GM18951 (cell line): ENCODE results near the gene PIN1.
"Not testable (repeated sequence)": the region's sequence is repeated elsewhere in the genome, so short reads cannot be mapped to it uniquely, and the experiment has no call there.

ENCODE experiments used
- POLR2A ChIP-seq: IDR thresholded peaks from 4 replicates; pipeline ENCODE4 v1.6.1; 2011; ENCODE audit warnings: mild to moderate bottlenecking; ENCODE audit not compliant: insufficient read length, insufficient read depth; ENCODE audit errors: extremely low read depth
- in situ Hi-C: fragments of 300-500 bp; cut with MboI; formaldehyde crosslinking; loops from one replicate; pipeline ENCODE4 v1.12.0; 2022; ENCODE audit warnings: low sequenced_read_pairs, mixed read lengths, inconsistent platforms; ENCODE audit not compliant: unreplicated experiment

The PIN1 gene

DNA sequence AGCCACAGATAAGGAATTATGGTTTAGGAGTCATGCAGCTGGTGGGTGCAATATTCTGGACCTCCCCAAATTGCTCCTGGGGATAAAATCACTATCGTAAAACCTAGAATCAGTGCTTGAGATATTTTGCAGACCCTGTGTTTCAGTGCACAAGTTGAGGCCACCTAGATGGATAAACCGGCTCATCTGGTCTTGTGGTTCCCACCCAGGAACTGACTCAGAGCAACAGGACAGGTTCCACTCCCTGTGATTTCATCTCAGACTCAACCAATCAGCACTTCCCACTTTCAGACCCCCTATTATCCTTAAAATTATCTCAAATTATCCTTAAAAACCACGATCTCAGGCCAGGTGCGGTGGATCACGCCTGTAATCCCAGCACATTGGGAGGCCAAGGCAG lies 37.2 kb upstream of the PIN1 start:
- in situ Hi-C loops, result loop anchor here (5.0 kb wide), 1 partner anchor 171 kb away; no protein-coding TSS in a partner anchor
- TF ChIP-seq POLR2A, result no peak

DNA sequence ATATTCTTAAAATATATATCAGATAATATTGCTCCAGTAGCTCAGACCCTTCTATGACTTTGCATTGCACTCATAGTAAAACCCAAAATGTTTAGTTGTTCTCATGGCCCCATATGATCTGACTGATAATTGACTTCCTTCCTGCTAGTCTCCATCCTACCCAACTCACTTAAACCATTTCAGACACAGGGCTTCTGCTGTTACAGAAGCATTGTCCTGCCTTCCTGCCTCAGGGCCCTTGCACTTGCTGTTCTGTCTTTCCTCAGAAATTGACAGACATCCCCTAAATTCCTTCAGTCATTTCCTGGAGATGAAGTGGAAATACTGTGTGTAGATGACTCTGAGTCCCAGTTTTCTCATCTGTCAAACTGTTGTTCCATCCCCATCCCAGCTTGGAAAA lies 36.0 kb upstream of the PIN1 start:
- in situ Hi-C loops, result loop anchor here (5.0 kb wide), 1 partner anchor 172 kb away; no protein-coding TSS in a partner anchor
- no peak for TF ChIP-seq POLR2A

DNA sequence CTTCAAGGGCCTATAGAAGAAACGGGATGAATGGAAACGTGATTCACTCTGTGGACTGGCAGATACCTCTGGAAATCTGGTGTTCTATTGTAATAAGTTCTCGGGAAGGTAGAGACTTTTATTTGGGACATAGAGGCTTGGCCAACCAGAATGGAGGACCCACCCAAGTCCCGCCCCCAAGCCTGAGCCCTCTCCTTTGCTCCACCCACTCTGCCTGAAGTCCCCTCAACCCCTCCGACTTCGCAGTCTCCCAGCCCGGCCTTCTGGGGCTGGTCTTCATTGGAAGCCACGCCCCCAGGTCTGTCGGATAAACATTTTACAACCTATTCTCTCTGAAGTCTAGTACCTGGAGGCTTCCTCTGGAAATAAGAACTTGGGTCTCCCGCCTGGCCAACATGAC lies 33.1 kb upstream of the PIN1 start:
- no peak for TF ChIP-seq POLR2A
- in situ Hi-C loops, result no loop called here

DNA sequence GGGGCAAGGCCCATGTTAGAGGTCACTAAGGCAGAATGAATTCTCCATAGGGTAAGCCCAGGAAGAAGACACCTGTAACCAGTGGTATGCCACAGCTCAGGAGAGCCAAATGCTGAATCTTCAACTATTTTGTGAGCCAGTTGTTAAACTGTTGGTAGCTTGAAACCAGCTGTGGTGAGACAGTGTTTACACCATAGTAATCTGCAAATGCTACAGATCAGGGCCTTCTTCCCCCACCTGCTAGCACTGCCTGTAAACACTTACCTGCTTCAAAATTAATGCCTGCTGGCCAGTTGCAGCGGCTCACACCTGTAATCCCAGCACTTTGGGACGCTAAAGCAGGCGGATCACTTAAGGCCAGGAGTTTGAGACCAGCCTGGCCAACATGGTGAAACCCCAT lies 28.3 kb upstream of the PIN1 start:
- in situ Hi-C loops, result no loop called here
- TF ChIP-seq POLR2A, result no peak

DNA sequence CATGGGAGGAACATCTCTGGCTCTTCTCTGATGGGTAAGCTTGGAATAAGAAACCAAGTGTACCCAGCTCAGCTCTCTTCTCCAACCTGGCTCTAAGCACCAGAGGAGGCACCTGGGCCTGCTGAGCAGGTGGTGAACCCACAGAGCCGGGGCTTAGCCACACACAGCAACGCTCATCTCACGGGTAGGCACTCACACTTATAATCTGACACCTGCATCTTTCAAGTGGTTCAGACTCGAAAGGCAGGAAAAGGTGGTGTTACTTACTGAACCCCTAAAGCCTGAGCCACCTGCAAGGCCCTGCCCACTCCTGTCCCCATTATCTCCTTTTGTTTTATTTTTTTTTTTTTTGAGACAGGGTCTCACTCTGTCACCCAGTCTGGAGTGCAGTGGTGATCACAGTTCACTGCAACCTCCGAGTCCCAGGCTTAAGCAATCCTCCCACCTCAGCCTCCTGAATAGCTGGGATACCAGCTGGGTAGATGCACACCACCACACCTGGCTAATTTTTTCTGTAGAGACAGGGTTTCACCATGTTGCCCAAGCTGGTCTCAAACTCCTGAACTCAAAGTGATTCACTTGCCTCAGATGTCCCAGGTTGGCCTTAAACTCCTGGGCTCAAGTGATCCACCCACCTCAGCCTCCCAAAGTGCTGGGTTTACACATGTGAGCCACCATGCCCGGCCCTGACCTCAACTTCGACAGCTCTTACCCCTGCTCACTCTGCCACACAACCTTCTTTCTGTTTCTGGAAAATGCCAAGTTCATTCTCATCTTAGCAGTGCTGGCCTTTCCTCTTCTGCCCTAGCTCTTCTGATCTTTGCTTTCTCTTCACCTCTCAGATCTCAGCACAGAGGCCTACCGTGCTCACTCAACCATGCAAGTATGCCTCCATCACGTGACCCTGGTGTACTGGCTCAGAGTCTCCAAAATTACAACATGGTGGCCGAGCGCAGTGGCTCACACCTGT lies 26.0 kb upstream of the PIN1 start:
- in situ Hi-C loops, result no loop called here
- no peak for TF ChIP-seq POLR2A

DNA sequence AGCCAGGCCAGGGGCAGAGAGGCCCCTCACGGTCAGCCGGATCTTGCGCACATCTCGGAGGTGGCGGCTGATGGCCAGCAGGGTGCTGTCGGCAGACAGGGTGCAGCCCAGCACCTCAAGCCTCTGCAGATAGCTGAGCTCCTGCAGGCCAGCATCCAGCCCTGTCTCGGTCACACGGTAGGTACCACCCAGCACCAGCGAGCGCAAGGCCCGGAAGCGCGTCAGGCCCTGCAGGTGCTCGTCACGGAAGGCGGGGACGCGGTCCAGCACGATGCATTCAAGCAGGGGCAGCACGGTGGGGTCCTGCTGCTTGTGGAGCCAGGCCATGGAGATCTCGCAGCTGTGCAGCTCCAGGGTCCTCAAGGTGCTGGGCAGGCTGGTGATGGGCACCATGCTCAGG lies 24.0 kb upstream of the PIN1 start:
- no peak for TF ChIP-seq POLR2A
- in situ Hi-C loops, result no loop called here

DNA sequence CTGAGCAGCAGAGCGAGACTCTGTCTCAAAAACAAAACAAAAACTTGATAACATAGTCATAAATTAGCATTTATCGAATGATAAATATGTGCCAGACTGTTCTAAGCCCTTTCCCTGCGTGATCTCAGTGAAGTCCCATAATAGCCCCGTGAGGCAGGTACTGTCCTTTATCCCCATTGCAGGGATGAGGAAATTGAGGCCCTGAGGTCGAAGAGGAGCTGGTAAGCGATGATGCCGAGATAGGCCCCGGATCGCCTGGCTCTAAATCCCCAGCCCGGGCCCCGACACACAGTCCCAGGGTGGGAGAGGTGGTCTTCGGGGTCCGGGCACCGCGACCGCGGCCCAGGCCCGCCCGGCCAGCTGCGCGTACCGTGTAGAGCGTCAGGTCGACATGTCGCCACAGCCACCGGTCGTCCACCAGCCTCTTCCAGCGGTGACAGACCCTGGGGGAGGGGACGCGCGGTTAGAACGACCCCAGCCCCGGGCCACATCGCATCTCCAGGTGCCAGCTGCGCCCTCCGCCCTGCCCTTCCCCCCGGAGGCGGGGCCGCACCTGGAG lies 16.9 kb upstream of the PIN1 start:
- TF ChIP-seq POLR2A, result no peak
- in situ Hi-C loops, result no loop called here

DNA sequence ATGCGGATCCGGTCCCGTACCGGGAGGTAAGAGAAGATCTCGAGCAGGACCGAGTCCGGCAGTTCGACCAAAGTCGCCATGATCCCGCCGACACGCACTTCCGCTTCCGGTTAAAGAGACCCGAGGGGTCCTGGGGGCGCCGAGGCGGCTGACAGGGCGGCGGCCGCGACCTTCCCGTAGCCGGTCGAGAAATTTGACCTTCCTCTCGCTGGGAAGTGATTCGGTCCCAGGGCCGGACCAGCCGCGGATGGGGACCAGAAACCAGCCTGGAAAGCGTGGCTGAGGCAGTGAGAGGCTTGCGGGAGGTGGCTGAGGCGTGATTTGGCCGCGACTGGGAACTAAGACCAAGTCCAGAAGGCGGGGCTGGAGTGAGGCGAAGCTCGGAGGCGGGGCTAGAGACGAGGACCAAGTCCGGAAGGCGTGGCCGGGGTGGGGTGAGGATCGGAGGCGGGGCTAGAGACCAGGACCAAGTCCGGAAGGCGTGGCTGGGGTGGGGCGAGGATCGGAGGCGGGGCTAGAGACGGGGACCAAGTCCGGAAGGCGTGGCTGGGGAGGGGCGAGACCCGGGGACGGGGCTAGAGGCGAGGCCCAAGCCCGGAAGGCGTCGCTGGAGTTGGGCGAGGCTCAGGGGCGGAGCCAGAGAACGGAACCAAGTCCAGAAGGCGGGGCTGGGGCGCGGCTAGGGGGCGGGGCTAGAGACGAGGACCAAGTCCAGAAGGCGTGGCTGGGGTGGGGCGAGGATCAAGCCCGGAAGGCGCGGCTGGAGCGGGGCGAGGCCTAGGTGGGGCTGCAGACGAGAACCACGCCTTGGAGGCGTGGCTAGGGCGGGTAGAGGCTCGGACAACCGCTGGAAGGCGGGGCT lies 16.2 kb upstream of the PIN1 start, which contains the start of gene FBXL12:
TSS of gene FBXL12 (minus strand) at position 346 of the 862 bp plus-strand sequence. CDS start at position 80, 266 bp downstream.
- in situ Hi-C loops, result no loop called here

DNA sequence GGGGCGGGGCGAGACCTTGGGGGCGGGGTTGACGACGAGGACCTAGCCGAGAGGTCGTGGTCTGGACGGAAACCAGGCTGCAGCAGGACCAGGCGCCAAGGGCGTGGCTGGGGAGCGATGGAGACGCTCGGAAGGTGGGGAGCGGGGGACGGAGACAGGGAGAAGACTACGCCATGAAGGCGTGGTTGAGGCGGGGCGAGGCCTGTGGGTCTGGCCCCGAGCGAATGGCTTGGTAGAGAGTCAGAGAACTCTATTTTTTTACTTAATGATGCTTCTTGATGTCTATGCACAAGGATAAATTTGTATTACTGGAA lies 15.6 kb upstream of the PIN1 start:
- TF ChIP-seq POLR2A, result peak; percentile 38
- in situ Hi-C loops, result no loop called here

More for the DNA sequence above, 16.2 kb upstream of the PIN1 start, which contains the start of gene FBXL12:
- peak; percentile 95 for TF ChIP-seq POLR2A

DNA sequence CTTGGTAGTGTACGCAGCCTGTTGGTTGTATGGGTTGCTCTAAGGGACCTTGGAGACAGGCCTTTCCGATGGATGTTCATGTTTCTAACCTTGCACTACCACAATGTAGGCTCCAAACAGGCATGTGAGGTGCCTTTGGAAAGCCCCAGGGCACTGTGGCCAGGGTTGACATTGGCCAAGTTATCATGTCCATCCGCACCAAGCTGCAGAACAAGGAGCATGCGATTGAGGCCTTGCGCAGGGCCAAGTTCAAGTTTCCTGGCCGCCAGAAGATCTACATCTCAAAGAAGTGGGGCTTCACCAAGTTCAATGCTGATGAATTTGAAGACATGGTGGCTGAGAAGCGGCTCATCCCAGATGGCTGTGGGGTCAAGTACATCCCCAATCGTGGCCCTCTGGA lies 15.1 kb upstream of the PIN1 start:
- in situ Hi-C loops, result not testable (repeated sequence)

DNA sequence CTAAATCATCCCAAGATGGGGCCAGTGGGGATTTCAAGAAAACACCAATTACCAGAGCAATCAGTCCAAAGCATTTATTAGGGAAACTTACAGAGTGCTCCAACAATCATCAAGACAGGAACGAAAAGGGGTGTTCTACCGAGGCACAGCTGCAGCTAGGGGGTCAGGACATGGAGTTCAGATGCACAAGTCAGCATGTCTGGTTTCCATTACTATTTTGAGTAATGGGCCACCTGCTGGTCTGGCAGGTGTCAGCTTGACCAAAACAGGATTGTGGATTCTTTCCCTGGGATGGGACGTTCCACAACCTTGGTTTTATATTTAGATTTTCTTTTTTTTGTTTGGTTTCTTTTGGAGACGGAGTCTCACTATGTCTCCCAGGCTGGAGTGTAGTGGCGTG lies 11.3 kb upstream of the PIN1 start:
- no peak for TF ChIP-seq POLR2A
- in situ Hi-C loops, result no loop called here

DNA sequence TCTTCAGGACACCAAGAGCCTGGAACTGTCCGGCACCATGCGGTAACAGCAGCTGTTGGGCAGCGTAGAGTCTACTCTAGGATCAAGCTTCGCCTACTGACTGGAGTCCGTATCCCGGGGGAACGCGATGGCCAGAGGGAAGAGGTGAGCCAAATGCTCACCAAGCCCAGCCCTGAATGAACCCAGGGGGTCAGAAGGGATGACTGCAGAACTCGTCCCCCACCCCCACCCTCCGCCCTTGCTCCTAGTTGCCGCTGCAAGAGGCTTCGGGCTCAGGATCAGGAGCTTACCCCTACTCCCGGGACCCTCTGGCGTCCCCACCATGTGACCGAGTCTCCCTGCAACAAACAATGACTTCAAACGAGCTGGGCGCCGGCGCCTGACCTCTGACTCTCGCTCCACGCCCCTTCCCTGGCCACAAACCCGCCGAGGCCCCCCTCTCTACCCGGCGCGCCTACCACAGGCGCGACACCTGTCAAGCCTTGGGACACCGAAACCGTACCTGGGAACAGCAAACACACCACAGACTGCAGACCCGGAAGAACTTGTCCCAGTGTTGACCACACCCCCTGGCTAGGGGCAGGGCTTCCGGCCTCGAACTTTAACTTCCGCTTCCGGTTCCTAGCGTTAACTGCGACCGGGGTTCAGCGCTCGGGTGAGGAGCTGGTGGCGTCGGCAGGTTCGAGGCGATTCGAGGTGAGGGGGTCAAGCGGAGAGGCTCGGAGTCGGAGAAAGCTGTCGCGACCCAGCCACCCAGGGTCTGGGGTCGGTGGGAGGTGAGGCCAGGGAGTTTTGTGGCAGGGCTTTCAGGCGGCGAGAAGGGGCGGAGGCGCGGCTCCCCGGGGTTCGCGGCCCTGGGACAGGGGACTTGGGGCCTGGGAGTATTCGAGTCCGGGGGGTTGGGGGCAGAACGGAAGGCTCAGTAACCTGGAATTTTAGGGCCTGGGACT lies 7.6 kb upstream of the PIN1 start, which contains the start of gene UBL5:
TSS of gene UBL5 (plus strand) at position 630 of the 950 bp plus-strand sequence. CDS start 420 bp downstream, outside the sequence.
- TF ChIP-seq POLR2A, result peak; percentile 97
- in situ Hi-C loops, result no loop called here

DNA sequence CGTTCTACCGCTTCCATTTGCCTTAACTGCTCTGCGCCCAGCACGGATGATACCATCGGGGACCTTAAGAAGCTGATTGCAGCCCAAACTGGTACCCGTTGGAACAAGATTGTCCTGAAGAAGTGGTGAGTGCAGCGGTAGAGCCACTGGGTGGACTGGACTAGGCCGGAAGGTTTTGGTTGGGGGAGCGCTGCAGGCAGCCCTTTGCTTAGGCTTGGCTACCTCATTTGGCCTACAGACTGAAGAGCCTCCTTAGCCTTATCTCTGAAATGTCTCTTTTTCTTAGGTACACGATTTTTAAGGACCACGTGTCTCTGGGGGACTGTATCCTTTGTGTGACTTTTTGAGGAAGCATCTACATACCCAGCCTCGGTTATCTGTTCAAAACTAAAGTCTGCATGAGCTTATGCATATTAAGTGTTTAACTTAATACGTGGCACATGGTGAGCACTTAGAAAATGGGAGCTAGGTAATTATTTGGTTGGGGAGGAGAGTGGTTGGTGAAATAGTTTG lies 6.5 kb upstream of the PIN1 start:
- TF ChIP-seq POLR2A, result no peak
- in situ Hi-C loops, result no loop called here
